ENCODE measurements around the gene NXPH2.

- TF ChIP-seq REST (IDR thresholded peaks at IDR 0.05; ENCODE audit: insufficient read depth in 1 of 2, low read depth in 2 of 2, low read length in 2 of 2) (no peak), TAF1 (IDR thresholded peaks at IDR 0.05; ENCODE audit: borderline replicate concordance, insufficient read depth, low read length) (no peak)
Observed at GRCh38 chr2:138637686-138638085, 142.5 kb downstream of the NXPH2 start.

All from PFSK-1 (cell line).